Neural crest cell (in vitro differentiated cells): ENCODE measurements around the gene THEMIS. TPM values are rescaled to one million over a fixed set of nuclear protein-coding genes. Genes with fewer than 3 reads are reported as not detected.

Experiments
- DNase-seq: peaks from one replicate; pipeline ENCODE4 v3.0.0; 2021; ENCODE audit warnings: low read depth, mixed read lengths, low spot score
- H3K27ac Mint-ChIP-seq: one replicate; pipeline ENCODE4 v1.8.0; 2021; ENCODE audit warnings: mild to moderate bottlenecking, mixed read lengths; ENCODE audit not compliant: unreplicated experiment
- H3K27me3 Mint-ChIP-seq: 2 replicates; pipeline ENCODE4 v1.8.0; 2021; ENCODE audit warnings: low read depth, mild to moderate bottlenecking, mixed read lengths
- H3K36me3 Mint-ChIP-seq: 2 replicates; pipeline ENCODE4 v1.8.0; 2021; ENCODE audit warnings: low read depth, mild to moderate bottlenecking, mixed read lengths
- H3K4me1 Mint-ChIP-seq: 2 replicates; pipeline ENCODE4 v1.8.0; 2021; ENCODE audit warnings: mixed read lengths
- H3K4me3 Mint-ChIP-seq: one replicate; pipeline ENCODE4 v1.8.0; 2021; ENCODE audit warnings: mild to moderate bottlenecking, mixed read lengths
- H3K9me3 Mint-ChIP-seq: 2 replicates; pipeline ENCODE4 v1.8.0; 2021; ENCODE audit warnings: mixed read lengths
- total RNA-seq: library from RNA; stranded (reverse); gene quantifications from 2 replicates; pipeline ENCODE4 v1.2.1, GENCODE V29; 2021
- TF ChIP-seq, protein P1 (sequence below): fragments of 200-600 bp; sonication (generic); conservative IDR thresholded peaks from 2 replicates; pipeline ENCODE4 v1.5.0; 2021; ENCODE audit warnings: antibody characterized with exemption, mild to moderate bottlenecking

The THEMIS gene
- total RNA-seq, 1 donor from 2014 or later, result not detected

DNA sequence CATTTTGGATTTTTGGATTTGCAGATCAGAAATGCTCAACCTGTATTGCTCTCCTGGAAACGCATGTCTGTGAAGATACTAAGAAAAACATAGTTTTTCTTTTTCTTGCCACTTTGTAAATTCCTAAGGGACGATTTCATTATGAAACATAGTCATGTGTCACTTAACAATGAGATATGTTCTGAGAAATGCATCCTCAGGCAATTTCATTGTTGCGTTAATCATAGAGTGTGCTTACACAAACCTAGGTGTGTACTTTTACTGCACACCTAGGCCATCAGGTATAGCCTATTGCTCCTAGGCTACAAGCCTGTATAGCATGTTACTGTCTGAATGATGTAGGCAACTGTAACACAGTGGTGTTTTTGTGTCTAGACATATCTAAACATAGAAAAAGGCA, 13.4 kb upstream of the THEMIS start:
- Mint-ChIP-seq H3K36me3 (no peaks in the 10 kb centered on the region), H3K9me3 (peaks cover 5% of the 10 kb centered on the region), H3K4me1 (no peaks in the 10 kb centered on the region), H3K27me3 (no peaks in the 10 kb centered on the region), H3K4me3 (no peak overlapping the region), H3K27ac (no peak overlapping the region)
- no peak for DNase-seq
- TF ChIP-seq, protein P1, sequence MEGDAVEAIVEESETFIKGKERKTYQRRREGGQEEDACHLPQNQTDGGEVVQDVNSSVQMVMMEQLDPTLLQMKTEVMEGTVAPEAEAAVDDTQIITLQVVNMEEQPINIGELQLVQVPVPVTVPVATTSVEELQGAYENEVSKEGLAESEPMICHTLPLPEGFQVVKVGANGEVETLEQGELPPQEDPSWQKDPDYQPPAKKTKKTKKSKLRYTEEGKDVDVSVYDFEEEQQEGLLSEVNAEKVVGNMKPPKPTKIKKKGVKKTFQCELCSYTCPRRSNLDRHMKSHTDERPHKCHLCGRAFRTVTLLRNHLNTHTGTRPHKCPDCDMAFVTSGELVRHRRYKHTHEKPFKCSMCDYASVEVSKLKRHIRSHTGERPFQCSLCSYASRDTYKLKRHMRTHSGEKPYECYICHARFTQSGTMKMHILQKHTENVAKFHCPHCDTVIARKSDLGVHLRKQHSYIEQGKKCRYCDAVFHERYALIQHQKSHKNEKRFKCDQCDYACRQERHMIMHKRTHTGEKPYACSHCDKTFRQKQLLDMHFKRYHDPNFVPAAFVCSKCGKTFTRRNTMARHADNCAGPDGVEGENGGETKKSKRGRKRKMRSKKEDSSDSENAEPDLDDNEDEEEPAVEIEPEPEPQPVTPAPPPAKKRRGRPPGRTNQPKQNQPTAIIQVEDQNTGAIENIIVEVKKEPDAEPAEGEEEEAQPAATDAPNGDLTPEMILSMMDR, result no peak

DNA sequence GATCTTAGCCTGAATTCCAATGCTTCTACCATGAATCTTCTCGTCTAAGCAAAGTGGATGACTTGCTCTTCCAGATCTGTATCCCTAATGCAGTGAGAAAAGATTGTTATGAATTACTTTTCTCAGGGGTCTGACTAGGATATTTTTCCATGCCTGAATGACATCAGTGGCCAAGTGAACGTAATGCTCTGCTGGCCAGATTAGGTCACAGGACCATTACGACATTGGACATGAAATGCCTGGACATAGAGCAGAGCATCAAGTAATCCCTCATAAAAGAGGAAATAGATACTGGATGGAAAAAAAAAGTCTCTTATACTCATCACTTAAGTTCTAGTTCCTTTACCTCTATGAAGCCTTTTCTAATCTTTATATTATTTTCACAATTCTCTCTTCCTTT, 12.1 kb upstream of the THEMIS start:
- Mint-ChIP-seq H3K4me1 (no peaks in the 10 kb centered on the region), H3K27ac (no peak overlapping the region), H3K9me3 (peaks cover 8% of the 10 kb centered on the region), H3K27me3 (no peaks in the 10 kb centered on the region), H3K36me3 (no peaks in the 10 kb centered on the region), H3K4me3 (no peak overlapping the region)
- TF ChIP-seq, protein P1, result no peak
- DNase-seq, result no peak

DNA sequence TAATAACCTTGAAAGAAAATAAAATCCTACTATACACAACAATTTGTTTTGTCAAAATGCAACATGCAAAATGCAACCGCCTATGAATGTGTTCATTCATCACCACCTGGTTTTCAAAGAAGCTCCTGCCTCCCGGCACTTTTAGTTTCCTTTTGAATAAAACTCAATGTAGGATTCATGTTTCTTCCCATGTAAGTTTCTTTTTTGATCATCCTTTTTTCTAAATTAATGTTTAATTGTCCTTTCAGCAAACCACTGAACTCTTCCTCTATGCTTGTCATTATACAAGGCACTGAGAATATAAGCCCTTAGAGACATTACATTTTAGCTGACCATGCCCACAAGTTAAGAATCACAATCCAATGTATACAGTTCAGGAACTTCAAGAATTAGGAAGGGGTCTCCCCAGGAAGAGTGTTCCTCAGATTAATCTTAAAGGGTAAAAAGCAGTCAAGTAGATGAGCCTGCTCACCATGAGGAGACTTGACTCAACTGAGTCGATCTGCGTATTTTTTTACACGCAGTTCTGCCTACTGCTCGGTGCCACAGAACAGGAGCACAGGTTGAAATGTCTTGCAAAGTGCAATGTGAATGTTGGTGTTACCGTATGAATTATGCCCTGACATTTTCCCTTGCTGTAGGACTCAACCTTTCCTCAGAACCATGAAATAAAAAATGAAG, 7.2 kb upstream of the THEMIS start:
- H3K4me3 Mint-ChIP-seq, result no peak overlapping the region
- TF ChIP-seq, protein P1, result no peak
- peaks cover 6% of the 10 kb centered on the region for H3K9me3 Mint-ChIP-seq
- no peak overlapping the region for H3K27ac Mint-ChIP-seq
- no peaks in the 10 kb centered on the region for H3K4me1 Mint-ChIP-seq
- no peaks in the 10 kb centered on the region for H3K27me3 Mint-ChIP-seq
- no peak for DNase-seq
- H3K36me3 Mint-ChIP-seq, result no peaks in the 10 kb centered on the region

DNA sequence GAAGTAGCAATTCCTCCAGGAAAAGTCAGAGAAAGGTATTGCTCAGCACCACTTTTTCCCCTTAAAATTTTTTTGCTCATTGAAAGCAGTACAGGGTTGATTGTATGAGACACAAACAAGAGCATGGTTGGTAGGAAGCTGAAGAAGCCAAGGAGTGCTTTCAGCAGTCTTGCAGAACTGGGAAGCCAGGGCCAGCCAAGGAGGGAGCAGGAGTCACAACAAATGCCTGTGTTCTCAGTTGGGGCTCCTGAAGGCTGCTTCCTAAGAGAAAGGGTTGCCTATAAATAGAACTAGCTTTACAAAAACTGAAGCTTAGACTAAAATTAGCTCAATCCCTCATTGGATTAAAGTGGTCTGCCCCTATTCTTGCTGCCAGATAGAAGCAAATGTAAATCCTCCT, 3.3 kb upstream of the THEMIS start:
- Mint-ChIP-seq H3K4me3 (no peak overlapping the region), H3K27ac (no peak overlapping the region), H3K4me1 (no peaks in the 10 kb centered on the region), H3K9me3 (peaks cover 3% of the 10 kb centered on the region), H3K36me3 (no peaks in the 10 kb centered on the region), H3K27me3 (no peaks in the 10 kb centered on the region)
- DNase-seq, result no peak
- TF ChIP-seq, protein P1, result no peak

DNA sequence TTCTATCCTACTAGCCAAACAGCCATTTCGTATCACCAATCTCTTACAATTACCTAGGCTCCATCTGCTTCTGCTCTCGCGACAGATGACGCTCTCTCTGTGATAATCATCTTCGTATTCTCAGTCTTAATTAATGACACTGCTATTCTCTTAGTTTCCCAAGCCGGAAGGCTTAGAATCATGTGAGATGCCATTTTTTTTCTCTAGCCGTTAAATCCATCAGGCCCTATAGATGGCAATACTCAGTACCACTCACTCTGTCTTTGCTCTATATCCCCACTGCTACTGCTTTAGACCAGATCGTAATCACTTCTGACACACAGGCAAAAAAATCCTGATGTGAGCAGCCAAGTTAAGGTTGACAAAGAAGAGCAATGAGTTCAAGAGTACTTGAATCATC, 2.1 kb upstream of the THEMIS start:
- TF ChIP-seq, protein P1, result no peak
- DNase-seq, result no peak
- no peaks in the 10 kb centered on the region for H3K4me1 Mint-ChIP-seq
- H3K4me3 Mint-ChIP-seq, result no peak overlapping the region
- no peaks in the 10 kb centered on the region for H3K36me3 Mint-ChIP-seq
- H3K9me3 Mint-ChIP-seq, result no peaks in the 10 kb centered on the region
- no peak overlapping the region for H3K27ac Mint-ChIP-seq
- no peaks in the 10 kb centered on the region for H3K27me3 Mint-ChIP-seq
